K562 (cell line): ENCODE results near the gene TMEM114. TPM values are rescaled to one million over a fixed set of nuclear protein-coding genes. Genes with fewer than 3 reads are reported as not detected.

Source experiments
- ADNP ChIP-seq: fragments of 200-800 bp; sonication (Bioruptor generic); IDR thresholded peaks from 2 replicates; pipeline ENCODE4 v1.6.1; 2016; ENCODE audit warnings: missing genetic modification characterization, missing compliant biosample characterization
- BRD4 ChIP-seq: fragments of 200-600 bp; sonication (generic); IDR thresholded peaks from 2 replicates; pipeline ENCODE4 v1.6.1; 2017; ENCODE audit warnings: inconsistent platforms
- CBX1 ChIP-seq: sonication (generic); IDR thresholded peaks from 2 replicates; pipeline ENCODE4 v1.6.1; 2016; ENCODE audit warnings: antibody characterized with exemption, low read depth, mild to moderate bottlenecking
- EP400 ChIP-seq: fragments of 450-650 bp; IDR thresholded peaks from 2 replicates; pipeline ENCODE4 v1.6.1; 2017; ENCODE audit warnings: antibody characterized with exemption, mild to moderate bottlenecking, moderate library complexity
- ETV1 ChIP-seq: fragments of 450-650 bp; conservative IDR thresholded peaks from 2 replicates; pipeline ENCODE4 v1.6.1; 2016; ENCODE audit warnings: missing genetic modification characterization, control low read depth, low read depth, missing compliant biosample characterization
- GATA2 ChIP-seq: sonication (generic); formaldehyde crosslinking; IDR thresholded peaks from 2 replicates; pipeline ENCODE4 v1.4.0; 2020; ENCODE audit warnings: mild to moderate bottlenecking, missing genetic modification reagents
- HDAC8 ChIP-seq: fragments of 450-650 bp; IDR thresholded peaks from 2 replicates; pipeline ENCODE4 v1.6.1; 2016; ENCODE audit warnings: mild to moderate bottlenecking, missing genetic modification characterization, moderate library complexity, missing compliant biosample characterization
- HNRNPLL ChIP-seq: fragments of 200-400 bp; formaldehyde crosslinking; IDR thresholded peaks from 2 replicates; pipeline ENCODE4 v1.6.1; 2017; ENCODE audit warnings: low read length, low read depth, mild to moderate bottlenecking; ENCODE audit not compliant: poor library complexity, severe bottlenecking
- LEF1 ChIP-seq: fragments of 450-650 bp; IDR thresholded peaks from 2 replicates; pipeline ENCODE4 v1.6.1; 2016; ENCODE audit warnings: mild to moderate bottlenecking
- MBD2 ChIP-seq: sonication (generic); IDR thresholded peaks from 2 replicates; pipeline ENCODE4 v1.6.1; 2016; ENCODE audit warnings: low read depth, borderline replicate concordance
- MYC ChIP-seq, 2 experiments: fragments of 250-450 bp in 1 of 2; sonication (Bioruptor Pico) in 1 of 2; IDR thresholded peaks; 2 replicates each; pipeline versions ENCODE4 v1.5.1 to v1.6.1; 2012 to 2021; ENCODE audit warnings: low read depth in 2 of 2, borderline replicate concordance in 1 of 2, improper control_type of control experiment in 1 of 2, low read length in 1 of 2, mild to moderate bottlenecking in 1 of 2, moderate library complexity in 1 of 2
- NR1H2 ChIP-seq: sonication (generic); formaldehyde crosslinking; IDR thresholded peaks from 2 replicates; pipeline ENCODE4 v1.4.0; 2020; ENCODE audit warnings: mild to moderate bottlenecking, missing genetic modification reagents
- POLR2H ChIP-seq: IDR thresholded peaks from 2 replicates; pipeline ENCODE4 v1.6.1; 2016; ENCODE audit warnings: missing genetic modification characterization, low read depth, mild to moderate bottlenecking, control low read depth, missing compliant biosample characterization, moderate library complexity
- POLR3G ChIP-seq: IDR thresholded peaks from 2 replicates; pipeline ENCODE4 v1.6.1; 2011; ENCODE audit not compliant: insufficient read length, insufficient replicate concordance; ENCODE audit errors: extremely low read depth
- RBFOX2 ChIP-seq: fragments of 200-400 bp; formaldehyde crosslinking; IDR thresholded peaks from 2 replicates; pipeline ENCODE4 v1.6.1; 2017; ENCODE audit warnings: low read depth, mild to moderate bottlenecking, low read length, moderate library complexity
- WHSC1 ChIP-seq: IDR thresholded peaks from one replicate; pipeline ENCODE4 v1.6.1; 2012; ENCODE audit warnings: low read length, control low read depth, inconsistent platforms
- YBX1 ChIP-seq: fragments of 450-650 bp; IDR thresholded peaks from 2 replicates; pipeline ENCODE4 v1.7.1; 2016; ENCODE audit warnings: mild to moderate bottlenecking
- ZBTB2 ChIP-seq: fragments of 450-650 bp; IDR thresholded peaks from 2 replicates; pipeline ENCODE4 v1.6.1; 2016; ENCODE audit warnings: antibody characterized with exemption
- ZBTB7A ChIP-seq: IDR thresholded peaks from 2 replicates; pipeline ENCODE4 v1.6.1; 2011; ENCODE audit warnings: low read depth, mild to moderate bottlenecking, low read length, moderate library complexity, borderline replicate concordance; ENCODE audit not compliant: control insufficient read depth
- ZBTB9 ChIP-seq: fragments of 450-650 bp; formaldehyde crosslinking; IDR thresholded peaks from 2 replicates; pipeline ENCODE4 v1.4.0; 2020; ENCODE audit warnings: mild to moderate bottlenecking, moderate library complexity
- ZEB2 ChIP-seq: fragments of 450-650 bp; IDR thresholded peaks from 2 replicates; pipeline ENCODE4 v1.6.1; 2016
- ZFPM2 ChIP-seq: fragments of 250-450 bp; sonication (Bioruptor Pico); IDR thresholded peaks from 2 replicates; pipeline ENCODE4 v1.5.1; 2022; ENCODE audit warnings: mild to moderate bottlenecking
- ZNF263 ChIP-seq: sonication (generic); formaldehyde crosslinking; IDR thresholded peaks from 2 replicates; pipeline ENCODE4 v1.8.0; 2022; ENCODE audit warnings: mild to moderate bottlenecking, missing genetic modification reagents, borderline replicate concordance
- polyA plus RNA-seq, 8 experiments: library from polyadenylated mRNA; depleted of rRNA in 4 of 8; stranded (reverse) in 5 of 8; unstranded in 3 of 8; fragments of >200 nt; fragmentation: Nextera tagmentation in 2 of 8; fragmentation: Illumina TruSeq in 1 of 8; extraction: Ambion mirVana in 2 of 8; extraction: Trizol in 1 of 8; gene quantifications; 2 replicates each; pipeline versions ENCODE4 v1.2.1 to v1.2.3, GENCODE V29; 2011 to 2014; ENCODE audit warnings: inconsistent platforms in 1 of 8, missing spikeins in 1 of 8
- total RNA-seq, 7 experiments: library from RNA; depleted of rRNA in 6 of 7; stranded (reverse); fragments of >200 nt in 6 of 7; fragmentation: Illumina TruSeq in 2 of 7; extraction: Trizol in 2 of 7; gene quantifications; 2 replicates each; pipeline versions ENCODE4 v1.2.1 to v1.2.3, GENCODE V29; 2011 to 2021; ENCODE audit warnings: low replicate concordance in 1 of 7
- TF ChIP-seq, protein P1 (sequence below): fragments of 450-650 bp; IDR thresholded peaks from 2 replicates; pipeline ENCODE4 v1.6.1; 2016; ENCODE audit warnings: low read depth, mild to moderate bottlenecking, moderate library complexity

TMEM114 gene
- total and polyA plus RNA-seq, 9 of the 15 experiments (the other 6 are each of a cell fraction or from before 2014, with no cell fraction given) = not detected

DNA sequence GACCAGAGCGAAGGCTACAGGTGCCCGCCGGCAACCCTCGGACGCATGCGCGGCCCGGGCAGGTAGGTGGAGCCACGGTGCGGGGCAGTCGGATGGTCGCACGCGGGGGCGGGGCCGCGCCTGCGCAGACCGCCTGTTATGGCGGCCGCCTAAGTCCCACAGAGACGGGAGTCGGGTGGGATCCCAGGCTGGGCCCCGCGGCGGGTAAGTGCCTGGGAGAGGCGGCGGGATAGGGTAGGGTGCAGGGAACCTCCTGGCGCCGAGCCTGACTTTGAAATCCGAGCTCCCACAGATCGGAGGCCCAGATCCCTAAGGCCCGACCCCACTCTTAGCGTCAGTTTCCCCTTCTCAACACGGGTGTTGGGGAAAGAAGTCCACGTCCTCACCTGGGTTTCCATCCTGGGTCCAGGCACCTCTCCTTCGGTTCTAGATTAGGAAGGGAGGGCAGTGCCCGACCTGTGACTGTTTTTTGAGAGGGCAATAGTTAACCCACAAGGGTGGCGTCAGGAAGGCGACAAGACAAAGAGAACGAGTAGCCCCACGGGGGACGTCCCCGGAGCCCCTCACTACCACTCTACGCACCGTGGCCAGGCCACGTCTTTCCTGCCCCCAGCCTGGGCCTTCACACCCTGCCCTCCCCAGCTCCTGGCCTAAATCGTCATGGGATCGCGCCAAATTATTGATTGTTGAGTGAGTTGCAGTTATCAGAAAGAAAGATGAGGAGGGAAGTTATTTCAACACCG is 31.4 kb upstream of the TMEM114 start, which contains the start of gene METTL22 (continued):
- no peak for TF ChIP-seq LEF1
- TF ChIP-seq ZBTB9 (CRISPR knock-in tag) = peak; percentile 67; the same call in 1 of the 2 replicates
- no peak for TF ChIP-seq YBX1
- TF ChIP-seq CBX1 = 0 out of 2 replicates have a peak, but pooled peaks have one; percentile 9
- TF ChIP-seq BRD4 = no peak
- no peak for TF ChIP-seq ADNP (tag)
- no peak for TF ChIP-seq NR1H2
- TF ChIP-seq, protein P1, sequence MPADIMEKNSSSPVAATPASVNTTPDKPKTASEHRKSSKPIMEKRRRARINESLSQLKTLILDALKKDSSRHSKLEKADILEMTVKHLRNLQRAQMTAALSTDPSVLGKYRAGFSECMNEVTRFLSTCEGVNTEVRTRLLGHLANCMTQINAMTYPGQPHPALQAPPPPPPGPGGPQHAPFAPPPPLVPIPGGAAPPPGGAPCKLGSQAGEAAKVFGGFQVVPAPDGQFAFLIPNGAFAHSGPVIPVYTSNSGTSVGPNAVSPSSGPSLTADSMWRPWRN = no peak
- TF ChIP-seq POLR2H = no peak
- peak; percentile 79 for TF ChIP-seq RBFOX2
- peak; percentile 92 for TF ChIP-seq ZBTB2
- peak; percentile 19; the same call in 1 of the 2 replicates for TF ChIP-seq MBD2
- no peak for TF ChIP-seq ZFPM2 (CRISPR knock-in tag)
- no peak for TF ChIP-seq HDAC8 (tag)
- peak; percentile 58 for TF ChIP-seq EP400
- TF ChIP-seq ETV1 = no peak
- TF ChIP-seq ZBTB7A = 0 out of 2 replicates have a peak, but pooled peaks have one; percentile 11
- no peak for TF ChIP-seq POLR3G
- TF ChIP-seq HNRNPLL = no peak
- TF ChIP-seq MYC (IDR thresholded peaks at IDR 0.05; ENCODE audit: low read depth, low read length) = no peak
- TF ChIP-seq MYC (CRISPR knock-in tag; IDR thresholded peaks at IDR 0.05; ENCODE audit: borderline replicate concordance, low read depth) = no peak
- no peak for TF ChIP-seq GATA2
- TF ChIP-seq WHSC1 = no peak
- TF ChIP-seq ZEB2 = no peak
- 0 out of 2 replicates have a peak, but pooled peaks have one; percentile 14 for TF ChIP-seq ZNF263 (CRISPR knock-in tag)
